HS-5 (cell line): ENCODE data around the gene MEIOSIN.

Experiments
- DNase-seq: peaks from one replicate; pipeline ENCODE4 v3.0.0-alpha.2; 2012; ENCODE audit warnings: low read depth

The MEIOSIN gene

DNA sequence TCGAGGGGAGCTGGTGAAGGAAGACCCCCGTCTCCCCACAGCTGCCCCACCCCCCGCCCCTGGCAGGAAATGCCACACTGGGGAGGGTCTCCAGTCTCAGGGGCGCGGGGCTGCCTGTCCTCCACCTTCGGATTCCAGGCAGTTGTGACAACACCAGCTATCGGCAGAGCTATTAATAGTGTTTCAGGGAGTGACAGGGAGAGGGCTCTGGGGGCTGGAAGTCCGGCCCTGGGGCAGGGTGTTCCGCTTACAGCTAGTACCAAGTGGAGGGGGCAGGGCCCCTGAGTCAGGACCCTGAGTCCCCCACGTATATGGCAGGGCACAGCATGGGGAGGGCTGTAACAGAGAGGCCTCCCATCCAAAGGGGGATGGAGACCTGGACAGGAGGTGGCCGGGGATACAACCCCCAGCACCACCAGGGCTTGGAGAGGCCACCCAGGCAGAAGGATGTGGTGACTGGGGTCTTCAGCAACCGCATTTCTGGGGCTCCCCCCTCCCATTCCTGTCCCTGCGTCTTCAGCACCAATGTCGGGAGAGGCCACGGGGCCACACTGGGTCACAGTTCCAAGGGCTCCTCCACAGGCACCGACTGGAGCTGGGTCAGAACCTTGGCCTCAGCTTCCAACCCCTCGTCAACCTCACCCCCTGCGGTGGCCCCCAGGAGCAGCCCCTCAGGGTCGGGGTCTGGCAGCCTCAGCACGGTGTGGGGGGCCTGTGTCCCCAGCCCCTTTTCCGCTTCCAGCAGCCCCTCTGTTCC, 31.9 kb downstream of the MEIOSIN start:
- DNase-seq: no peak

DNA sequence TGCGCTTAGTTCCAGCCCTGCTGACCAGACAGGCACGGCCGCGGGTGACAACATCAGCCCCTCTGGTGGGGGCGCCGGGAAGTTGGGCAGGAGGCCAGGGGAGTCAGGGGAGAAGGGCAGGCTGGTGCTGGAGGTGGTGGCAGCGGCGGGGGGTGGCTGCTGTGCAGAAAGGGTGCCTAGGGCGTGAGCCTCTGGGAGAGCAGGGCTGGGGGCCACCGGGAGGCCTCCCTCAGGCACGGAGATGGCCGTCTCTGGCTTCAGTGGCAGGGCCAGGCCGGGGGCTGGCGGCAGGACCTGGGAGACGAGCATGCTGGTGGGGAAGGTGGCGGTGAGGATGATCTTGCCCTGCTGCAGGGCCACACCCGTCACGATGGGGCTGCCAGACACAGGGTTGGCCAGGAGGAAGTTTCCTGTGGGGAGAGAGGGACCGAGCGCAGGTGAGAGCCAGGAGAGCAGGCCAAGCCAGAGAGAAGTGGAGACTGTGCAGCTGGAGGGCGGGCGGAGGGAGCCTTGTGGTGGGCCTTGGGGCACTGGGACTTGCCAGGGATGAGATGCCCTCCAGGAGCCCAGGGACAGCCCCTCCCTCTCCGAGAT, 32.6 kb downstream of the MEIOSIN start:
- DNase-seq: no peak

DNA sequence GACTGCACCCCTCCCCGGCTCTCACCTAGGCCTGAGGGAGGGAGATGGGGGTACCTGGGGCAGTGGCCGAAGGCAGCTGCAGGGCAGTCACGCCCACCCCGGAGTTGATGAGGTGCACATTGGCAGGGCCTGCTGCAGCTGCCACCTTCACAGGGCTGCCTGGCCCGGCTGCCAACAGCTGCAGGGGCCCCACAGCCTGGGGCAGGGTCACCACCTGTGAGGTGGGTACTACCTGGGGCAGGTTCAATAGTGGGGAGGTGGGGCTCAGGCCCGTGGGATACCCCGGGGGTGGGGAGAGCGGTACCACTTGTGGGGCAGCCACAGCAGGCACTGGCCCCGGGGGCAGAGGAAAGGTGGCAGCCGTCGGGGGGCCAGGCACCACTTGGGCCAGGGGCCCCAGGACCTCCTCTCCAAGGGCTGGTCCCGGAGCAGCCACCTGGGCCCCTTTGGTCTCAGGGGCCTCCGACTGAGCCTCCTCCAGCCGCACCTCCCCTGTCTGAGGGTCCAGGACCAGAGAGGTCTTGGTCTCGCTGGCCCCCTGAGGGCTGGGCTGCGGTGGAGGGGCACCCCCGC, 33.1 kb downstream of the MEIOSIN start:
- DNase-seq: no peak

DNA sequence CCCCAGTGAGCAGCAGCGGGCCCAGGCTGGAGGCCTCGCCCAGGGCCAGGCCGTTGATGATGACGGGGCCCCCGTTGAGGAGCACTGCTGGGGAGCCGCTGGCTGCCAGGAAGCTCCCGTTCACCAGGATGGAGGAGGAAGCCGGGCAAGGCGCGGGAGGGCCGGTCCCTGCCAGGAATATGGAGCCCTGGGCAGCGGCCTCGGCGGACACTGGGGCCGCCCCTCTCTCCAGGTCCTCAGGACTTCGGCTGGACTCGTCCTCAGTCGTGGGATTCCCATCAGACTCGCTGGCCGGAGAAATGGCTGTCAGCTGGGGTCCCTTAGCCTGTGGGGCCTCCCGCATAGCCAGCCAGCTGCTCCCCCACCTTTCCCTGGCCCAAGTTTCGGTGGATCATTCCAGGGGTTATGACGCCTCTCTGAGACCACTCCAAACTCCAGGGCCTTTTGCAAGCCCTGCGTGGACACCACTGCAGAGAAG, 33.7 kb downstream of the MEIOSIN start:
- no peak for DNase-seq

DNA sequence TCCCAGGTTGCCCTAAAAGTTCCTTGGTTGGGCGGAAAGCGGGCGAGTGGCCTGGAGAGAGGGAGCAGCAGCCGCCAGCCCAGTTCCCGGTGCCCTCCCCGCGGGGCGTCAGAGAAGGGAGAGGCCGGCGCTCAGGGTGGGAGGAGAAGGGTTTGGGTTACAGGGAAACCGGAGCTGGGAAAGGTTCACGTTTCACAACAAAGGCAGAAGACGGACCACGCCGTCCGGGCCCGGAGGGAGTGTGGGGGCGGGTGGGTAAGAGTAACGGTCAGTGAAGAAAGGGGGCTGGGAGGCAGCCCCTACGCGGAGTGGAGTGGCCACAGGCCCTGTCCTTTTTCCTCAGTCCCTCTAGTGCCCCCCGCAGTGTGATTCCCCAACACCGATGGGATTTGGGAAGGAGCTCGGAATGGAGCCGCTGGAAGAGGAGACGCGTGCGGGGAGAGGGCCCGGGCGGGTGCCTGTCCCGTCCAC, 34.2 kb downstream of the MEIOSIN start:
- DNase-seq: peak; percentile 38

DNA sequence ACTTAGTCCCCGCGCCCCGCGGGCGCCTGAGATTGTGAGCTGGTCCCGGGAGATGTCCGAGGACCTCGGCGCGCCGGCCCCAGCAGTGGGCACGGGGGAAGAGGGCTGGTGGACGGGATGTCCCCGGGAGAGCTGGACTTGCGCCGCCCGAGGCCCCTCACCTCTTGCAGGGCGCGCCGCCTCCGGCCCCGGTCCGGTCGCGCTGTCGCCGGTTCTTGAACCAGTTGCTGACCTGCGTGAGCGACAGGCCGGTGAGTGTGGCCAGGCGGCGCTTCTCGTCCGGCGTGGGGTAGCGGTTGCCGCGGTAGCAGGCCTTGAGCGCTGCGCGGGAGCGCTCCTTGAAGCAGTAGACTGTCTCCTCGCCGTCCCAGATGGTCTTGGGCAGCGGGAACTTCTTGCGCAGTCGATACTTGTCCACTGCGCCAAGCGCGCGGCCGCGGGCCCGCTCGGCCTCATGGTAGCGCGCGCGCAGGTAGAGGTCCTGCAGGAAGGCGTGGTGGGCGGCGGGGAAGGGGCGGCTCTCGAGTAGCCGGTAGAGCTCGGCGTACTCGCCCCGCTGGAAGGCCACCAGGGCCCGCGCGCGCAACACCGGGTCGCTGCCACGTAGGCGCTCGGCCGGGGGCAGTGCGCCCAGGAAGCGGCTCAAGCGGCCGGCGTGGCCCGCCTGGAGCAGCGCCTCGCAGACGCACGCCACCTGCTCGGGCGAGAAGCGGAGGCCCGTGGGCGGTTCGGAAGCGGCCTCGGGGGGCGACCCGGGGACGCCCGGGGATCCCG, 34.8 kb downstream of the MEIOSIN start:
- DNase-seq: no peak

DNA sequence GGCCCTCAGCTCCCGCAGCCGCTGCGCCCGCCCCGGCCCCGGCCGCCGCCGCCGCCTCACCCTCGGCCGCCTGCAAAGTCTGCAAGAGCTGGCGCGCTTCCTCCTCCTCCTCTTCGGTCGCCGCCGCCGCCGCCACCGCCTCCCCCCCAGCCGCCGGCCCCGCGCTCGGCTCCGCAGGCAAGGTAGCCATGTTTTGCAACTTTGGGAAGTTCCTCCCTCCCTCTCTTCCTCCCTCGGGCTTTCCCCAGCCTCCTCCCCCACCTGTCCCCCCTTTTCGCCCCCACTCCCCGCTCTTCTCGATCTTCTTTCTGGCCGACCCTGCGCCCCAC, 35.4 kb downstream of the MEIOSIN start:
- no peak for DNase-seq

DNA sequence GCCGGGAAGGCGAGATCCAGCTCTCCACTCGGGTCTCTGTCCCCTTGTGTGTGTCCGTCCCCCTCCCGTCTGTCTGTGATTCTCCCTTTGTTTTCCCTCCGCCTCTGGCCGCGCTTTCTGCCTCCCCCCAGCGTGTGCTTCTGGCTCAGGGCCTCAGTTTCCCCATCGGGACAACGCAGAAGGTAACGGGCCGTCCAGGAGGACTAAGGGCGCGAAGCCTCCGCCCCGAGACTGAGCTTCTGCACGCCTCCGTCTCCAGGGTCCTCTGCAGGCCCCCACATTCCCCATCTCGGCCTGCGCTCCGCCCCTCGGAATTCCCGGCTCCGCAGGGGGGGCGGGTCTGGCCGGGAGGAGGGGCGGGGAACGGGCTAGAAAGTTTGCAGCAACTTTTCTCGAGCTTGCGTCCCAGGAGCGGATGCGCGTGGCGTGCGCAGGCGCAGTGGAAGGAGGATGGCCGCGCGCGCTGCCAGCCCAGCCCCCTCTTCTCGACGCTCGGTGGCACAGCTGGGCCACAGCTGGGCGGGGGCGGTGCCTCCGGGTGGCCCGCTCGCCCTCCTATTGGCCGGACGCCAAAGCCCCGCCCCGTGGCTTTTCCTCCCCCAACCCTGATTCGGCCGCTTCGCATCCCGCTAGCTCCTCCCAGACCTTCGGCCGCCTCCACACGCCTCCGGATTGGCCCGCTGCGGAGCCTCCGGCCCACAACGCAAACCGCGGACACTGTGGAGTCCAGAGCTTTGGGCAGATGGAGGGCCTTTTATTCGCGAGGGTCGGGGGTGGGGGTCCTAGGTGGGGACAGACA, 35.9 kb downstream of the MEIOSIN start, which contains the start of gene SIX5:
SIX5 (minus strand) TSS at position 269 of the 799 bp plus-strand sequence. CDS start 408 bp downstream, outside the sequence.
- DNase-seq: peak; percentile 88

DNA sequence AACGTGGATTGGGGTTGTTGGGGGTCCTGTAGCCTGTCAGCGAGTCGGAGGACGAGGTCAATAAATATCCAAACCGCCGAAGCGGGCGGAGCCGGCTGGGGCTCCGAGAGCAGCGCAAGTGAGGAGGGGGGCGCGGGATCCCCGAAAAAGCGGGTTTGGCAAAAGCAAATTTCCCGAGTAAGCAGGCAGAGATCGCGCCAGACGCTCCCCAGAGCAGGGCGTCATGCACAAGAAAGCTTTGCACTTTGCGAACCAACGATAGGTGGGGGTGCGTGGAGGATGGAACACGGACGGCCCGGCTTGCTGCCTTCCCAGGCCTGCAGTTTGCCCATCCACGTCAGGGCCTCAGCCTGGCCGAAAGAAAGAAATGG, 36.6 kb downstream of the MEIOSIN start:
- DNase-seq: no peak

DNA sequence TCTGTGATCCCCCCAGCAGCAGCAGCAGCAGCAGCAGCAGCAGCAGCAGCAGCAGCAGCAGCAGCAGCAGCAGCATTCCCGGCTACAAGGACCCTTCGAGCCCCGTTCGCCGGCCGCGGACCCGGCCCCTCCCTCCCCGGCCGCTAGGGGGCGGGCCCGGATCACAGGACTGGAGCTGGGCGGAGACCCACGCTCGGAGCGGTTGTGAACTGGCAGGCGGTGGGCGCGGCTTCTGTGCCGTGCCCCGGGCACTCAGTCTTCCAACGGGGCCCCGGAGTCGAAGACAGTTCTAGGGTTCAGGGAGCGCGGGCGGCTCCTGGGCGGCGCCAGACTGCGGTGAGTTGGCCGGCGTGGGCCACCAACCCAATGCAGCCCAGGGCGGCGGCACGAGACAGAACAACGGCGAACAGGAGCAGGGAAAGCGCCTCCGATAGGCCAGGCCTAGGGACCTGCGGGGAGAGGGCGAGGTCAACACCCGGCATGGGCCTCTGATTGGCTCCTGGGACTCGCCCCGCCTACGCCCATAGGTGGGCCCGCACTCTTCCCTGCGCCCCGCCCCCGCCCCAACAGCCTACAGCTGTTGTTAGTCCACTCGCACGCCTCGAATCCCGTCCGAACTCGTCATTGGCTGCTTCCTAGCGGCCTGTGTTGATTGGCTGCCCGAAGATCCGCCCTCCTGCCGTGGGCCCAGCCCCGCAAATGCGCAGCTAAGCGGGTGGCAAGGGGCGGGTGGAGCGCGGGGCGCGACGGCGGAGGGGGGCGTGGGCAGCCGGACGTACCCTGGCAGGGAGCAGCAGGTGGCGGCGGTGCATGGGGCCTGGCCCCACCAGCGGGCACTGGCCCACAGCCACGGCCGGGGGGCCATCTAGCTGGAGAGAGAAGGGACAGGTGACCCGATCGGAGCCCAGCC, 37.2 kb downstream of the MEIOSIN start:
- DNase-seq: no peak

DNA sequence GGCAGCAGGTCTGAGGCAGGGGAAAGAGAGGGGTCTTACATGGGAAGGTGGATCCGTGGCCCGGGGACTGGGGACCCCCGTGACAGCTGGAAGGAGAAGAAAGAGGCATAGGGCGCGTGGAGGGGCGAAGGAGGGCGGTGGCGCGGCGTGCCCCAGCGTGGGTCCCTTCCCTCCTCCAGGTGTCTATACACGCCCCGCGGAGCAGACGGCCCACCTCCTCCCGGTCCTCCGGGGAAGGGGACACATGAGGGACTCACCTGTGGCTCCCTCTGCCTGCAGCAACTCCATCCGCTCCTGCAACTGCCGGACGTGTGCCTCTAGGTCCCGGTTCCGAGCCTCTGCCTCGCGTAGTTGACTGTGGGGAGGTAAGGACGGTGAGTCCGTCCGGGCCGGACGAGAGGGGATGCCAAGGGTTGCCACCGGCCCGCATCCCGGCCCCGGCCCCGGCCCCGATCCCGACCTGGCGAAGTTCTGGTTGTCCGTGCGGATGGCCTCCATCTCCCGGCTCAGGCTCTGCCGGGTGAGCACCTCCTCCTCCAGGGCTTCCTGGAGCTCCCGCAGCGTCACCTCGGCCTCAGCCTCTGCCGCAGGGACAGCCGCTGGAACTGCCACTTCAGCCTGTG, 38.2 kb downstream of the MEIOSIN start:
- no peak for DNase-seq

DNA sequence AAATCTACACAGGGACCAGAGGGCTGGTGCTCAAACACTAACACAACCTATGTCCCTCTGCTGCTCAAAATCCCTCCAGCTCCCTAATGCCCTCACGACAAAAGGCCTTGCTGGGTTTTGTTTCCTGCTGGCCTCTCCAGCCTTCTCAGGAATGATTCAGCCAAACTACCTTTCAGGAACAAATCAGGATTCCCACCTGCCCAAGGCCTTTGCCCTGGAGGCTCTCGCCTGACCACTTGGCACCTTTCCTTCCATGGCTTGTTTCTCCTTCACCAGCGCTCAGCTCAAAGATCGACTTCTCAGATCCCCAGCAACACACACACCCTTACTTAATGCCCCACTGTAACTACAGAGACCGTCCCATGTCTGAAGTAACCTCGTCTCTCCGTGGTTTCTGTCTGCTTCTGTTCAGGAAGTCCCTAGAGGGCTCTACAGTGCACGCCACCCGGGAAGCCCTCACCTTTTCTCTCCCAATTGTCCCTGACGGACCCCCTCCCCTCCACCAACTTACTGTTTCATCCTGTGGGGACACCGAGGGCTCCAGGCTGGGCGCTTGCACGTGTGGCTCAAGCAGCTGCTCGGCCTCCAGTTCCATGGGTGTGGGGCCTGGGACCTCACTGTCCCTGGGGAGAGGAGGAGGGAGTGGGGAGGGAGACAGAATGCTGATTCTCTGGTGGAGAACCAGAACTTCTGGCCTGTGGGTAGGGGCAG, 39.0 kb downstream of the MEIOSIN start:
- DNase-seq: no peak

DNA sequence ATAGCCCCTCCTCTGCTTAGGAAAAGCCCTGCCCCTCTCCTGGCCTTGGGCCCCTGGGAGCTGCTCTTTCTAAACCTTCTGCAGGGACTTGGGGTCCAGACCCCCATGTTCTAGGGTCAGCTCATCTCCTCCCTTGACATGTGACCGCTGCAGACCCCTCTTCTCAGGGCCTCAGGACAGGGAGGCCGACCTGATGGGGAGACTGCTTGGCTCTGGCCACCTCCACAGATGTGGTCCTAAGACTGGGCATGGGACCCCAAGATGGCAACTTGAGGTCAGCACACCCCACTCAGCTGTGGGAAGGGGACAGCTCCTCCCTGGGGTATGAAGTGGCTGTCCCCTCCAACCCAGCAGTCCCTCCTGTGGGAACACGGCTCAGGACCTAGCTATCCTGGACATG, 39.7 kb downstream of the MEIOSIN start:
- no peak for DNase-seq

DNA sequence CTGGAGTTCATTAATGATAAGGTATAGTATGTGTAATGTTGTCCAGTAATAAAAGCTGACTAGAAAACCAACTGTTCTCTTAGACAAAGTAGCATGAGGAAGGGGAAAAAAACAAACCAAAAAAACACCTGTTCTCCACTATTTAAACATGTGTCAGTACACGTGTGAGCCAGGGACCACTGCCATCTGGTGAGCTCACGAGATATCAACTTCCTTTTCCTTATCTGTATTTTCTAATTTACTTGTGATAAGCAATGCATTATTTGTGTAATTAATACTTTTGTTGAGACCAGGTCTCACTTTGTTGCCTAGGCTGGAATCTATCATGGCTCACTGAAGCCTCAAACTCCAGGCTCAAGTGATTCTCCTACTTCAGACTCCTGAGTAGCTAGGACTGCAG, 40.1 kb downstream of the MEIOSIN start:
- no peak for DNase-seq

DNA sequence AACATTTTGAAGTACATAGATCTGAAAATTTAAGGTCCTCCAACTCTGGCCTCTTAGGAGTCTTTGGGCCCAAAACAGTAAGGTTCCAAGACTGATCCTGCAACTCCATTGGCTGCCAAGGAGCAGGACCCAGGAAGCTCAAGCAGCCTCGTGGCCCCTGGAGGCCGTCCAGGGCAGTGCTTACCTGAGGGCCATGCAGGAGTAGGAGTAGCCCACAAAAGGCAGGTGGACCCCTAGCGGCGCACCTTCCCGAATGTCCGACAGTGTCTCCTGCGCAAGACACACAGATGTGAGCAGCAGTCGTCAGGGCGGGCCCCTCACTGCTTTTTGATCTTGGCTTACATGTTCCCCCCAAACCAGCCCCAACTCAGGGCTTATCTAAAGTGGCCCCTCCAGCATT, 41.5 kb downstream of the MEIOSIN start:
- no peak for DNase-seq

DNA sequence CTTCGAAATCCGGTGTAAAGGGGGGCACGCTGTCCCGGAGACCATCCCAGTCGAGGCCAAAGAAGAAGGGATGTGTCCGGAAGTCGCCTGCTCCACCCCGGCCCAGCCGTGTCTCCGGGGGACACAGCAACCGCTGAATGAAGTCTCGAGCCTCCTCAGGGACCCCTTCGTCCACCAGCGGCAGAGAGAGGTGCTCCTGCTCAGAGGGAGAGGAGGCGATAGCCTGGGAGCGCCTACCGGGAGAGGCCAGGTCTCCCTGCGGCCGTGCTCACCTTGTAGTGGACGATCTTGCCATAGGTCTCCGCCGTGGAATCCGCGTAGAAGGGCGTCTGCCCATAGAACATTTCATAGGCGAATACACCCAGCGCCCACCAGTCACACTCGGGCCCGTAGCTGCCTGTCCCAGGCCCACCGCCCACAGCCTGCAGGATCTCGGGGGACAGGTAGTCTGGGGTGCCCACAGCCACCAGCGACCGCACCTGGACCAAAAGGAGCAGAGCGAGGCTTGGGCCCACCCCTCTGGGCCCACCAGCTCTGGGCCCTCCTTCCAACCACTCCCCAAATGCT, 44.2 kb downstream of the MEIOSIN start:
- DNase-seq: no peak

DNA sequence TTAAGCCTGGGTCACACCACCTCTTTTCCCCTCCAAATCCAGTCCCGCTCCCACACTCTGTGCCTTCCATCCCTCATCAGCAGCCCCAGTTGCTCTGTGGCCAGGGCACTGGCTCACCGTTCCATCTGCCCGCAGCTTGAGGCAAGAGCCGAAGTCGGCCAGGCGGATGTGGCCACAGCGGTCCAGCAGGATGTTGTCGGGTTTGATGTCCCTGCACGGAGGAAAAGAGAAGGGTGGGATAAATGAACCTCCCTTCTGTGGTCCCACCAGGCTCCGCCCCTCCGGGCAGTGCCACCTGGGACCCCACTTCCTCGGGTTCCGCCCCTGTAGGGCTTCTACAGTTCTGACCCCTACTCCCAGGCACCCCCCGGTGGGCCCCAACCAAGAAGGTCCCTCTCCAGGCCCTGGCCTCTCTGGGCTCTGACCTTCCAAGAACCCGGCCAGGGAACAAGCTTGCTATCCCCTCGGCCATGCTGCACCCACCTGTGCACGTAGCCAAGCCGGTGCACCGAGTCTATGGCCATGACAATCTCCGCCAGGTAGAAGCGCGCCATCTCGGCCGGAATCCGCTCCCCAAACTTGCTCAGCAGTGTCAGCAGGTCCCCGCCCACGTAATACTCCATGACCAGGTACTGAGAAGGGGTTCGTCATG, 44.9 kb downstream of the MEIOSIN start:
- no peak for DNase-seq

DNA sequence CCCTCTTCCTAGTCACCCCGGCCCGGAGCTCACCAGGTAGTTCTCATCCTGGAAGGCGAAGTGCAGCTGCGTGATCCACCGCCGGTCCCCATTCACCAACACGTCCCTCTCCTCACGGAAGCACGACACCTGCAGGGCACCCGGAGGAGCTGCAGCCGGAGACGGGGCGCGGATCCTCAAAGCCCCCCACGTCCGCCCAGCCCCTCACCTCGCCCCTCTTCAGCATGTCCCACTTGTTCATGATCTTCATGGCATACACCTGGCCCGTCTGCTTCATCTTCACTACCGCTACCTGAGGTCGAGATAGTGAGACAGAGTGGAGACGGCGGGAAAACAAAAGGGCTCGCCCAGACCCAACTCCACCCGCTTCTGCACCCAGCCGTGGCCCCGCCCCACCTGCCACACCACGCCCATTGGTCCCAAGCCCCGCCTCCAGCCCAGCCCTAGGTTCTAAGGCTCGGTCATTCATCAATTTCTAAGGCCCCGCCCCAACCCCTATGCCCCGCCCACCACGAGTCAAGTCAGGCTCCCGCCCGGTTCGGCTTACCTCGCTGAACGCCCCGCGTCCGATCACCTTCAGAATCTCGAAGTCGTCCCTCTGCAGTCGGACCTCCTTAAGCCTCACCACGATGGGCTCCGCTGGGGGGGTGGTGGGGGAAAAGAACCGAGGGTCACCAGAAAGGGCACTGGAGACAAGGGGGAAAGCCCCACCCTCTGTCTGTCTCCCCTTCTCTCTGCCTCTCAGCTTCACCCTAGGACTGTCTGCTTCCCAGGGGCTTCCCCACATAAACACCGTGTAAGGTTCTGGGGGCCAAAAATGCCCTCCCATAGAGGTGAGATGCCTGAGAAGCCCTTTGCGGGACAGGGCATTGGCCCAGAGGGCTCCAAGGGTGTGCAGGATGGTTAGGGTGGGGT, 46.2 kb downstream of the MEIOSIN start:
- no peak for DNase-seq
